Chondrocyte (in vitro differentiated cells): ENCODE results near the gene PCNX1. TPM values are rescaled to one million over a fixed set of nuclear protein-coding genes. Genes with fewer than 3 reads are reported as not detected.
A peak's percentile ranks its signal among the peaks of the same experiment; 100 is the strongest.

Experiments used
- DNase-seq: peaks from one replicate; pipeline ENCODE4 v3.0.0; 2021; ENCODE audit warnings: mixed read lengths, low spot score
- H3K27ac Mint-ChIP-seq: one replicate; pipeline ENCODE4 v1.8.0; 2021; ENCODE audit warnings: mild to moderate bottlenecking, moderate library complexity, mixed read lengths; ENCODE audit not compliant: unreplicated experiment
- H3K27me3 Mint-ChIP-seq: 2 replicates; pipeline ENCODE4 v1.8.0; 2021; ENCODE audit warnings: low read depth, mixed read lengths
- H3K36me3 Mint-ChIP-seq: 2 replicates; pipeline ENCODE4 v1.8.0; 2021; ENCODE audit warnings: low read depth, mixed read lengths
- H3K4me1 Mint-ChIP-seq: 2 replicates; pipeline ENCODE4 v1.8.0; 2021; ENCODE audit warnings: low read depth, mild to moderate bottlenecking, mixed read lengths
- H3K4me3 Mint-ChIP-seq: one replicate; pipeline ENCODE4 v1.8.0; 2021; ENCODE audit warnings: mild to moderate bottlenecking, moderate library complexity, mixed read lengths; ENCODE audit not compliant: unreplicated experiment
- H3K9me3 Mint-ChIP-seq: 2 replicates; pipeline ENCODE4 v1.8.0; 2021; ENCODE audit warnings: low read depth, mixed read lengths
- CTCF ChIP-seq: fragments of 200-600 bp; sonication (generic); IDR thresholded peaks from 2 replicates; pipeline ENCODE4 v1.5.0; 2021; ENCODE audit warnings: antibody characterized with exemption, mild to moderate bottlenecking, moderate library complexity
- total RNA-seq: library from RNA; stranded (reverse); gene quantifications from 3 replicates; pipeline ENCODE4 v1.2.1, GENCODE V29; 2021

PCNX1 gene
- total RNA-seq, 1 donor from 2014 or later, result 54.3 TPM

DNA sequence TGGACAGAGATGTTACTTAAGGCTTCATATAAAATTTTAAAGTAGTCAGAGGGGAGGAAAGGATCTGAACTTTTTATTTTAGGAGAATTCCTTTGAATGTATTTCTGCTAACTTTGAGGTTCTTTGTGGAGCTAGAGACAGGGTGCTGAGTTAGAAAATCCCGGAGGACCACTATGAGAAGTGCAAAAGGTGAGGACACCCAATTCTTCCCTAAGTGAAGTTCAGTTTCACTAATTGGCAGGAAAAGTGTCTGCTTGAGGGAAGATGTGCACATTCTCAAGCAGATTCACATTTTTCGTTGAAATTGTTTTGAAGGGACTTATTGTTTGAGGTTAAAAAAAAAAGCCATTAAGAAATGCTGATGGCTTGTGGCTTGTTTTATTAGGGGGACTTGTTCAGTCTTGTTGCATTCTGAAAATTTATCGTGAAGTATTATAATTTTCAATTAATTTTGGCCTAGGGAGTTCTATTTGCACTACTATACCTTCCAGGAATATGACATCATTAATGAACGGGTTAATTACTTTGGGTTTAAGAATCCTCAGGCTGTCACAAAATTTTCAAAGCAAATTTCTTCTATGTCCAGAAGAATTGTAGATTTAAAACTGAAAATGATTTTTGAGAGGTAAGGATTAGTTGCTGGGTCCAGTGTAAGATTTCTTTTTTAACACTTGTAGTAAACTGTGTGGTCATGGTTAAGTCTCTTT lies 1.8 kb downstream of the PCNX1 start:
- no peak for TF ChIP-seq CTCF
- Mint-ChIP-seq H3K27me3 (no peaks in the 10 kb centered on the region), H3K4me1 (peaks cover 49% of the 10 kb centered on the region), H3K36me3 (no peaks in the 10 kb centered on the region), H3K27ac (peak overlapping the region; percentile 93), H3K9me3 (no peaks in the 10 kb centered on the region), H3K4me3 (peak overlapping the region; percentile 81)
- DNase-seq, result no peak

GRCh38 chr14:70909733-70910614 lies 2.7 kb downstream of the PCNX1 start:
- Mint-ChIP-seq H3K27ac (peak overlapping the region; percentile 93), H3K9me3 (no peaks in the 10 kb centered on the region), H3K4me1 (peaks cover 49% of the 10 kb centered on the region), H3K36me3 (no peaks in the 10 kb centered on the region), H3K27me3 (no peaks in the 10 kb centered on the region), H3K4me3 (peak overlapping the region; percentile 81)
- DNase-seq, result no peak
- no peak for TF ChIP-seq CTCF

DNA sequence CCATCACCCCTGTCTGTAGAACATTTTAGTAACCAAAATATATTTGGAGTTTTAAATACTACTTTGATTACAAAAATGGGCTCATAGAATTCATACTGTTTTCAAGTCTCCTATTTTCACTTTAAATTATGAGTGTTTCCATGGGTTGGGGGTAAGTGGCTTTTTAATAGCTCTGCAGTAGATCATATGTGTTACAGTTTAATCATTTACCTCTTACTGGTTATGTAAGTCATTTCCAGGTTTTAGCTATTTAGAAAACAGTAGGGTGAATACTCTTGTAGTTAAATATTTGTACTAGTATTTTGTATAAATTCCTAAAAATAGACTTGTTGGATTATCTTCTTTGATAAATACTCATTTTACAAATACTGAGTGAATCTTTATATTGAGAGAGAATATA lies 8.2 kb downstream of the PCNX1 start:
- Mint-ChIP-seq H3K27ac (no peak overlapping the region), H3K36me3 (no peaks in the 10 kb centered on the region), H3K4me1 (peaks cover 66% of the 10 kb centered on the region), H3K9me3 (no peaks in the 10 kb centered on the region), H3K4me3 (no peak overlapping the region), H3K27me3 (no peaks in the 10 kb centered on the region)
- no peak for TF ChIP-seq CTCF
- DNase-seq, result no peak

GRCh38 chr14:70916300-70916699 lies 9.0 kb downstream of the PCNX1 start:
- Mint-ChIP-seq H3K36me3 (no peaks in the 10 kb centered on the region), H3K4me1 (peaks cover 66% of the 10 kb centered on the region), H3K4me3 (no peak overlapping the region), H3K27me3 (no peaks in the 10 kb centered on the region), H3K27ac (peak overlapping the region; percentile 64), H3K9me3 (no peaks in the 10 kb centered on the region)
- no peak for DNase-seq
- no peak for TF ChIP-seq CTCF

DNA sequence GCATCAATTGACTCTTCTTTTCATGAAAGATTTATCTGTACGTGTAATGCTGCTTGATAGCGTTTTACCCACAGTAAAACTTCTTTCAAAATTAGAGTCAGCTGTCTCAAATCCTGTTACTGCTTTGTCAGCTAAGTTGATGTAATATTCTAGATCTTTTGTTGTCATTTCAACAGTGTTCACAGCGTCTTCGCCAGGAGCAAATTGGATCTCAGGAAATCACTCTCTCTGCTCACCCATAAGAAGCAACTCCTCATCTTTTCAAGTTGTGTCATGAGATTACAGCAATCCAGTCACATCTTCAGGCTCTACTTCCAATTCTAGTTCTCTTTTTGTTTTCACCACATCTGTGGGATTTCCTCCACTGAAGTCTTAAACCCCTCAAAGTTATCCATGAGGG lies 9.5 kb downstream of the PCNX1 start:
- no peak for DNase-seq
- no peak overlapping the region for H3K4me3 Mint-ChIP-seq
- TF ChIP-seq CTCF, result no peak
- no peaks in the 10 kb centered on the region for H3K36me3 Mint-ChIP-seq
- H3K9me3 Mint-ChIP-seq, result no peaks in the 10 kb centered on the region
- H3K27ac Mint-ChIP-seq, result peak overlapping the region; percentile 64
- H3K4me1 Mint-ChIP-seq, result peaks cover 65% of the 10 kb centered on the region
- no peaks in the 10 kb centered on the region for H3K27me3 Mint-ChIP-seq
